ENCODE results near the gene CAPN5.
A peak's percentile ranks its signal among the peaks of the same experiment; 100 is the strongest.
"Not testable (repeated sequence)": the region's sequence is repeated elsewhere in the genome, so short reads cannot be mapped to it uniquely, and the experiment has no call there.

The CAPN5 gene

DNA sequence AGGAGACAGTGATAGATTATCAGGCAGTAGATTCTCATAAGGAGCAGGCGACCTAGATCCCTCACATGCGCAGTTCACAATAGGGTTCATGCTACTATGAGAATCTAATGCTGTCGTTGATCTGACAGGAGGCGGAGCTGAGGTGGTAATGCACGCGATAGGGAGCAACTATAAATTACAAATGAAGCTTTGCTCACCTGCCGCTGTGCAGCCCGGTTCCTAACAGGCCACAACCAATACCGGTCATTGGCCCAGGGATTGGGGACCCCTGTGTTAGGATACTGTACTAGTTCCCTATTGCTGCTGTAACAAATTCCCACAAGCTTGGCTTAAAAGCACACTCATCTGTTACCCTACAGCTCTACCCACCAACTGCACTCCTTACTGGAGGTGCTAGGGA, 21.9 kb upstream of the CAPN5 start:
- no peak for DNase-seq

- DNase-seq, result peak; percentile 19
Observed at GRCh38 chr11:77046060-77046501, 20.7 kb upstream of the CAPN5 start.

DNA sequence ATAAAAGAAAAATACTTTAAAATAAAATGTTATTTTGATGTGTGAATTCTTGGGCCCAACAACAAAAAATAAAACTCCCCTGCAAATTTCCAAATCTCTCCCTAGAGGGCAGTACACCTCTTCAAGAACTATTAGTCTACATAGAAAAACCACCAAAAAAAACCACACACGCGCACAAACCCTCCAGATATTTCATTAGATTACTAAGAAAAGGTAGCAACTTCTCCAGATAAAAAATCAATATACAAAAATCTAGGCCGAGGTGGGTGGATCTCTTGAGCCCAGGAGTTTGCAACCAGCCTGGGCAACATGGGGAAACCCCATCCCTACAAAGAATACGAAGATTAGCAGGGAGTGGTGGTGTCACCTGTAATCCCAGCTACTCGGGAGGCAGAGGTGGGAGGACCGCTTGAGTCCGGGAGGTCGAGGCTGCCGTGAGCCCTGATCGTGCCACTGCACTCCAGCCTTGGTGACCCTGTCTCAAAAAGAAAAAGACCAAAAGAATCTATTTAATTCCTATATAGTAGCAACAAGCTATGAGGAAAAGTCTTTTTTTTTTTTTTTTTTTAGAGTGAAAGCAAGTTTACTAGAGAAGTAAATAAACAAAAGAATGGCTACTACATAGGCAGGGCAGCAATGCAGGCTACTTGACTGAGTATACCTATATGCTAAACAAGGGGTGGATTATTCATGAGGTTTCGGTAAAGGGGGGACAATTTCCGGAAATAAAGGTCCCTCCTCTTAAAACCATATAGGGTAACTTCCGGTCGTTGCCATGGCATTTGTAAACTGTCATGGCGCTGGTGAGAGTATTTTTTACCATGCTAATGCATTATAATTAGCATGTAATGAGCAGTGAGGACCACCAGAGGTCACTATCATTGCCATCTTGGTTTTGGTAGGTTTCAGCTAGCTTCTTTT, 19.5 kb upstream of the CAPN5 start:
- peak; percentile 94 for DNase-seq

DNA sequence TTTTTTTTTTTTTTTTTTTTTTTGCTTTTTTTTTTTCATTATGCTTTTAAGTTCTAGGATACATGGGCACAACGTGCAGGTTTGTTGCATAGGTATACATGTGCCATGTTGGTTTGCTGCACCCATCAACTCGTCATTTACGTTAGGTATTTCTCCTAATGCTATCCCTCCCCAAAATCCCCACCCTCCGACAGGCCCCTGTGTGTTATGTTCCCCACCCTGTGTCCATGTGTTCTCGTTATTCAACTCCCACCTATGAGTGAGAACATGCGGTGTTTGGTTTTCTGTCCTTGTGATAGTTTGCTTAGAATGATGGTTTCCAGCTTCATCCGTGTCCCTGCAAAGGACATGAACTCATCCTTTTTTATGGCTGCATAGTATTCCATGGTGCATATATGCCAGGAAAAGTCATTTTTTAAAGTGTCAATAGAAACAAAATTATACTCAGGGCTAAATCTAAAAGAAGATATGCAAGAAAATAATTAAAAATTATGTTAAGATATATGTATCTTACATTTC, 18.8 kb upstream of the CAPN5 start:
- DNase-seq, result not testable (repeated sequence)

DNA sequence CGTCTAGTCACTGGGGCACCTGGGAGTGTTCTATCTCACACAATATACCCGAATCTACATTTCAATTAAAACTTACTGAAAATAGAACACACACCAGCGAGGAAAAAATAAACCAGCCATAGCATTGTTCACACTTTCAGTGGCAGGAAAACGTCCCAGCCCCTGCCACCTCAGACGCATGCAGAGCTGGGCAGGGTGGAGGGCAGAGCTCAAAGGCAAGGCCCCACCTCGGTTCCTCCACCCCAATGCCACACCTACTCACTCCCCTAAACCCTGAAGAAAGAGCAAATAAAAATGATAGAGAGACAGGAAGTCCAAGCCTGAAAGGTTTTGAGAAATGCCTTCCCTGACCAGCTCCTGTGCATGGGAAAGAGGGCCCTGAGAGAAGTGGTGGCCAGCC, 17.7 kb upstream of the CAPN5 start:
- no peak for DNase-seq

DNA sequence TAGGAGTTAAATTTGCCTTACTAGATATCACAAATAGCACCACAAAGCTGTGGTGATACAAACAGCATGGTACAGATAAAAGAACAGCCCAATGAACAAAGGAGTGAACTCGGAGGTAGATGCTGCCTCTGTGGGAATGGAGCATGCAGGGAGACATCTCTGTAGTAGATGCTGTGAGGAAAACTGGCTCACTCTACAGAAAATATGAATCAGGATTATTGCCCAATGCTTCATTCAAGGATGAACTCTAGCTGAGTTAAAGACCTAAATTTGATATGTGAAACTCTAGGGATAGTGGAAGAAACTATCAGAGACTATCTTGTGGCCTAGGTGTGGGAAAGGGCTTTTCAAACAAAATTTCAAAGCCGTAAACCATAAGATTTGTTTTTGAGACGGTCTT, 15.3 kb upstream of the CAPN5 start:
- no peak for DNase-seq

DNA sequence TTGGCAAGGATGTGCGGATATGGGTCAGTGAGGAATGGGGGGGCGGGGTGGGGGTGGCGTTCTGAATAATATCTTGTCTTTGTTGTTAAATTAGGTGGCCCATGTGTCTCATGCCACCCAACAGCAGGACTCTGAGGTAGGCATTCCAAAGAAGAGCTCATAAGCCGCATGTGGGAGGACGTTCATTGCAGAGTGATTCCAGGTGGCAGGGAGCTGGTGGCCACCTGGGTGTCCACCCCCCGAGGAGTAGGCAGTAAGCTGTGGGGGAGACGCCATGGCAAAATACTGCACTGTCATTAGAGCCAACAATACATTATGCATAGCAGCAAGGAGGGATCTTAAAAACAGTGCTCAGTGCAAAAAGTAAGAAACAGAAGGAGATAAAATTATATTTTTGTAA, 14.3 kb upstream of the CAPN5 start:
- DNase-seq, result no peak

DNA sequence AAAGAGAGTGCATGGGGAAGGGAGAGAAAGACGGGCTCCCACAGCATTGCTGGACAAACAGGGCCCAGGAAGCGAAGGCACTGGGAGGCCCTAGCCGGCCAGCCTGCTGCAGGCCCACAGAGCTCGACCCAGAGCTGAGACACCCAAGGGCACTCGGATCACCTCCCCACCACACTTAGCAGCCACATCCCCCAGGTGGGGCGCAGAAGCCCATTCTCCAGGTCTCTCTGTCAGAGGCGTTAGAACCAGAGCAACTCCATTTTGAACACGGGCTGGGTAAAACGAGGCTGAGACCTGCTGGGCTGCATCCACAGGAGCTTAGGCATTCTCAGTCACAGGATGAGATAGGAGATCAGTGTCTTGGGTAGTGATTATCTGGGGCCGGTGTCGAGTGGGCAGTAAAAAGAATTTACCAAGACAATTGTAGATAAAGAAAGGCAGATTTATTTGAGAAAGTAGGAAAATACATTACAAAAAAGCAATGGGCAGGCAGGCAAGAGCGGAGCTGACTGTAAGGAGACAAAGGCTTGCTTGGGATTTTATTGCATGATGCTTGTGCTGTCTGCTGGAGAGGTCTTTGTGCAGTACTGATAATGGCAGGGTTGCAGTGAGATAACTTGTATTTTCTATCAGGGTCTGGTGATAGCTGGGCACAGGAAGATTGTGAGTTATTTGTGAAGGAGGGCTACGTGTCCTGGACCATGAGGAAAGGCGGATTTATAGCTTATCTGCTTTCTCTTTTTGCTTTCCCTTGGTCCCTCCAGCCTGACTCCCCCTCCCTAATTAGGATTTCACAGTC, 13.4 kb upstream of the CAPN5 start:
- no peak for DNase-seq

- no peak for DNase-seq
Observed at GRCh38 chr11:77054084-77054483, 12.7 kb upstream of the CAPN5 start.

GRCh38 chr11:77055101-77055561, 11.6 kb upstream of the CAPN5 start:
- DNase-seq, result no peak

DNA sequence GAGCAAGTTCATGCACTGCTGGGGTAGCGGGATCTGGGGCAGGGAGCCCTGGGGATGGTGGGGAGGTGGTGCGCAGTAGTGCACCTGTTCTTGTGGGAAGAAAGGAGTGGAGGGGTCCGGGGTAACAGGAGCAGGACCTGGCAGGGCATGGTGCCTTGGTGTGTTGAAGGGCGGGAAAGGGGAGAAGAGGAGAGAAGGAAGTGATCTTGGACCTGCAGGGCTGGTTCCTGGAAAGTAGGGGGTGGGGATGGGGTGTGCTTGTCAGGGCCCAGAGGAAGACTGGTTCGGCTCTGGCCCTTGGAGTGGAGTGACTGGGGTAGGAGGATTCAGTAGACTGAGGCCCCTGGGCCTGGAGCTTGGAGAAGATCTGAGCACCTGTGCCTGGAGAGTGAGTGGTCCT, 10.9 kb upstream of the CAPN5 start:
- DNase-seq, result no peak

GRCh38 chr11:77056814-77057402, 9.9 kb upstream of the CAPN5 start:
- DNase-seq, result no peak

GRCh38 chr11:77057938-77058474, 8.8 kb upstream of the CAPN5 start:
- DNase-seq, result no peak

DNA sequence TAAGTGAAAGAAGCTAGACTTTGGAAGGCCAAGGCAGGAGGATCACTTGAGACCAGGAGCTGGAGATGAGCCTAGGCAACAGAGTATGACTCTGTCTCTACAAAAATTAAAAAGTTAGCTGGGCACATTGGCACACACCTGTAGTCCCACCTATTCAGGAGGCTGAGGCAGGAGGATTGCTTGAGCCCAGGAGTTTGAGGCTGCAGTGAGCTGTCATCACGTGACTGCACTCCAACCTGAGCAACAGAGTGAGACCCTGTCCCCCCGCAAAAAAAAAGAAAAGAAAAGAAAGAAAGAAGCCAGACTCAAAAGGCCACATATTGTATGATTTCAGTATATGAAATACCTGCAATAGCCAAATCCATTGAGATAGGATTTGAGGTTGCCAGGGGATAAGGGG, 7.9 kb upstream of the CAPN5 start:
- no peak for DNase-seq

GRCh38 chr11:77059806-77060205, 7.0 kb upstream of the CAPN5 start:
- DNase-seq, result no peak

DNA sequence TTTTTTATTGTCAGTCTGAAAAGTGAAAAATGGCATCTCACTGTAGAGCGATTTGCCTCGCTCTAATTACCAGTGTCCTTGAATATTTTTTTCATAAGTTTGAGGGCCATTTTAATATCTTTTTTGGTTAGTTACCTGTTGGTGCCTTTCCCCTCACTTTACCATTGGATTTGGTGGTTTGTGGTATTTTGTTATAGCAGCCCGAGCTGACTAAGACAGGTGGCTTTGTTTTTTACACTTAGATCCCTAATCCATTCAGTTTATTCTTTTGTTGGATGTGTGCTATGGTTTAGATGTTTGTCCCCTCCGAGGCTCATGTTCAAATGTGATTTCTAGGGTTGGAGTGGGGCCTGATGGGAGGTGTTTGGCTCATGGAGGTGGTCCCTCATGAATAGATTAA, 6.5 kb upstream of the CAPN5 start:
- no peak for DNase-seq

DNA sequence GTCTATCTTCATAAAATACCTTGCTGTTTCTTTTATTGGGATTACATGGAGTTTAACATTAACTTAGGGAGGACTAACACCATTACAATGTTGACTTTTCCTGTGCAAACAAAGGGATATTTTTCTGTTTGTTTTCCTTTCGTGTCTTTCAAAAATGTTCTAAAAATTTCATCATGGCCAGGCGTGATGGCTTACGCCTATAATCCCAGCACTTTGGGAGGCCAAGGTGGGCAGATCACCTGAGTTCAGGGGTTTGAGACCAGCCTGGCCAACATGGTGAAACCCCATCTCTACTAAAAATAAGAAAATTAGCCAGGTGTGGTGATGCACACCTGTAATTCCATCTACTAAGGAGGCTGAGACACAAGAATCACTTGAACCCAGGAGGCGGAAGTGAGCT, 5.5 kb upstream of the CAPN5 start:
- not testable (repeated sequence) for DNase-seq

DNA sequence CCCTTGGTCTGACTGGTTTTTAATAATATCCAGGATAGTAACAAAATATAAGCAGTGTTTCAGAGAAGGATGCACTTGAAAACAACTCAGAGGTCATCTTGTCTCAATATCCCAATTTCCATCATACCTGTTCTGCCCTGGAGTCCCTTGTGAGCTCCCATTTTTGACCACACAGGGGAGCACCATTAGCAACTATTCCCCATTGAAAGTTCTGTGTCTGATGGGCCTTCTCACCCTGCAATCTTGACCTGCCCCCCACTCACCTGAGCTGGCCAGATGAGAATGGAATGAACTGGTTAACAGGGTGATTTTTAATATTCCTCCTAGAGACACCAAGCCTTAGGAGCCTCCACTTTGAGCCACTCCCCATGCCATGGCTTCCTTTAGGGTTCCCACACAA, 3.8 kb upstream of the CAPN5 start:
- no peak for DNase-seq

- DNase-seq, result no peak
Observed at GRCh38 chr11:77063407-77063806, 3.4 kb upstream of the CAPN5 start.

DNA sequence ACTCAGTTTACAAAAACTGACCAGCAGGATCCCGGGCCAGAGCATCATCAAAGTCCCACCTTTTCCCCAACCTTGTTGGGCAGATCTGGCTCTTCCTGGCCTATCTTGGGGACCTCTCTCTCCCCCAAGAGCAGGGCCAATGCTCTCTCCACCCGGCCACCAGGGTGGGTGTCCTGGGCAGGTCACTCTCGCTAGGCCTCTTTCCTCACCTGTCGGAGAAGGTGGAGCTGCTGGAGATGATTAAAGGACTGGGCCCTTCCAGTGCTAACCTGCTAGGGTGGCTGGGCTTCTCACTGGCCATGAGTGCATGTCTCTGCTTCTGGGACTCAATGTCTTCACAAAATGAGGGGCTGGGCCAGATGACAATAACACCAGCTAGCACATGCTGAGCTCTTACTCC, 2.9 kb upstream of the CAPN5 start:
- no peak for DNase-seq

- DNase-seq, result no peak
Observed at GRCh38 chr11:77064648-77065217, 2.0 kb upstream of the CAPN5 start.

- DNase-seq, result peak; percentile 49
Observed at GRCh38 chr11:77065878-77066228, 918 bp upstream of the CAPN5 start.

Measured in EL (cell line).